Cortex of kidney (tissue), 1 donor: Measurements from ENCODE around the gene CENPE.

Experiments used
- DNase-seq: peaks from one replicate; lab custom pipeline; 2025; lab: John Stamatoyannopoulos, UW

CENPE gene

DNA sequence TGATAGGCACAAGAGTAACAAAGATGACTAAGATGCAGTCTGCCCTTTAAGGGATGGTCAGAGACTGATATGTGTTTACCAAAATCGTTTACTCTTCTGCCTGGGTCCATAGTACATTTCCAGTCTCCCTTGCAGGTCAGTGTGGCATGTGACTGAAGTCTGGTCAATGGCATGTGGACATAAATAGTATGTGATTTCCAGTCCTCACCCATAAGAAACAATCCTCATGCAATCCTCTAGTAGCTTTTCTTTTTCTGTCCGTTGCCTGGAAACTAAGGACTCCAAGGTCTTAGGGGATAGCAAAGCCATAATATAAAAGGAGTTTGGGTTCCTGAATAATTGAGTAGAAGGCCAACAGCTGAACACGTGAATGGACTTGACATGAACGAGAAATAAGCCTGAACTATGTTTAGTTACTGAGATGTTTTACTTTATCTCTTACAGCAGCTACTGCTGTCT, 122.7 kb downstream of the CENPE start:
- DNase-seq = no peak

DNA sequence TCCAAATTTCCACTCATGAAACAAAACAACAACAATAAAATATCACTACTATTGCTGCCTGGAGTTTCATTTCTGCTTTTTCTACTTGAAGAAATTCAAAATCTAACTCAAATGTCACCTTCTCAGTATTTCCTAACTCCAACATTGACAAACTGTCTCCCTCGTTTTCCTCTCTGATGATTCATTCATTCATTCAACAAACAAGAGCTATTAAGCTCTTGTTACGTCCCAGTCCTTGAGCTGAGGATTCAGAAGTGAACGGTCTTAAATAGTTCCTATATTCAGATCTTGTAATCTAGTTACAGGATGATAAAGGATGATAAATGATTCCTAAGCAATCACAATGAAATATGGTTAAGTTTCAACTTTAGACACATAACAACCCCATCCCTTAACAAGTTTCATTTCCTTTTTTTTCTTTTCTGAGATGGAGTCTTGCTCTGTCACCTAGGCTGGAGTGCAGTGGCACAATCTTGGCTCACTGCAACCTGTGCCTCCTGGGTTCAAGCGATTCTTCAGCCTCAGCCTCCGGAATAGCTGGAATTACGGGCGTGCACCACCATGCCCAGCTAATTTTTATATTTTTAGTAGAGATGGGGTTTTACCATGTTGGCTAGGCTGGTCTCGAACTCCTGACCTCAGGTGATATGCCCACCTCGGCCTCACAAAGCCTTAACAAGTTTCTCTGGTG, 123.3 kb downstream of the CENPE start:
- DNase-seq = no peak

DNA sequence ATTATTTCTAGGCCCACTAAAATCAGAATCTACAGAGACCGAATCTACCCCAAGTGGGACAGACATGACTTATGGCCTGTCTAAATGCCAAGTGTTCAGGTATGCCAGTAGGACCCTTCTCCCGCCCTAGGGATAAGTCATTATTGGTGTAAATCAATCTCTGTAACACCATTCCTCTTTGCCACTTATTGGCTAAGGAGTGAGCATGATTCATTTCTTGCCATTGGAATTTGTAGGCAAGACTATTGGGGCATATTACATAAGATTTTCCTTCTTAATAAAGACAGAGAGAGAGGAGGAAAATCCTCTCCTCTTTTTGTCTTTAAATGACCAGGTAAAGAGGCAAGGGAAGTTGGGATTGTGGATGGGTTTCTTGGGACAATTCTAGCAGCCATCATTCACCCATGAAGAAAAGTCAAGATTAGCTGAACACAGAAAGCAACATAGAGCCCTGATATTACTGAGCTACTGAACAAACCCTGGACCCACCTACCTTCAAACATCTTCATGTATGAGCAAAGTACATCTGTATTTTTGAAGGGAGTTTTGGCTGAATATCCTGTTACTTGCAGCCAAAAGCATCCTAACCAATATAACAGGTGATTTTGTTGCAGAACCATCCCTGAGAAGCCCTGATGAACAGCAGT, 124.2 kb downstream of the CENPE start:
- no peak for DNase-seq

DNA sequence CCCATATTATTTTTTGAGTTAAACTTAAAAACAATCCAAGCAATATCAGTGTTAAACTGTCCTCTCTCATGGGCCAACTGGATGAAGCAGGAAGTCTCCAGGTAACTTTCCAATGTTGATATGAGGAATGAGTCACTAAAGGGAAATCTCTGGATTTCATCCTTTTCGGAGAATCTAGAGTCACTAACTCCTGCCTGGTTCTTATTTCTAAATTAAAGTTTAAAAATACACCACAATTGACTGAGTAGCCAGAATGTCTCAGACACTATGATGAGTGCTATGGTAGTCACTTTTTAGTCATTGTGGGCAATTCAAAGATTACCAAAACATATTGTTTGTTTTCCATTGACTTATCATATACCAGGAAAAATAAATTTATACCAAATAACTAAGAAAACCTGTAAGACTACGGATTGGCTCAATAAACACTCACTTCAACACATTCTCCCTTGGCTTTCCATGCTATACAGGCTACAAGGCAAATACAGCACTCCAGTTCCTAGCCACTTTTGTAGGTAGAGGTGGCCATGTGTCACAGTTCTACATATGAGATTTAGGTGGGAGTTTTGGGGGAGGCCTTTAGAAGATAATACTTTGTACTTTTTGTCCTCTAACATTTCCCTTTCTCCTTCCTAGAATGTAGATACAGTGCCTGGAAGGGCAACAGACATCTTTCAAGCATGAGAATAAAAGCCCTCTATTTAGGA, 130.1 kb downstream of the CENPE start:
- no peak for DNase-seq

DNA sequence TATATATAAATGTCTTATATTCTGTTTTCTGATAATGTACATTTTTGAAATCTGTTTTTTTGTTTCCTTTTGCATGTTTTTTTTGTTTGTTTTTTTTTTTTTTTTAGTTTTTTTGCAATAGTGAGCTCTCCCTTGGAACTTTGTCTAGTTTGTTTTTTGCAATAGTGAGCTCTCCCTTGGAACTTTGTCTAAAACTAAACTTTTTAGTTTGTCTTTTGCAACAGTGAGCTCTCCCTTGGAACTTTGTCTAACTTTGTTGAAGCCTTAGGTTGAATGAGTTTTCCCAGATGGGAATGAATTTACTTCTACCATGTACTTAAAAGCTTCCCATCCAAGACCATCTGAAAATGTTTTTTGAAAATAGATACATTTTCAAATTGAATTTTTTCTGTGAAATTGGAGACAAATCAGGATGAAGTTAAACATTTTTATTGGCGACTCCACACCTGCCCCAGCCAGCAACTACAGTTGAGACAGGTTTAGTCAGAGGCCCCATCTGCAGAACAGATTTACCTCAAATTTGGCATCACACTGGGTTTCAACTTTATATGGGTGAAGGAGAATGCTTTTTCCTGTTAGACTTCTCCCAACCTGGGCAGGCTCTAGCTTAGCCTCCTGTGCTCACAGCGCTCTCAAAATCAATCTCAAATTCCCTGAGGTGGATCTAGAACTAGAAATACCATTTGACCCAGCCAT, 137.5 kb downstream of the CENPE start:
- DNase-seq = no peak
